ENCODE data around the gene FILIP1. TPM values are rescaled to one million over a fixed set of nuclear protein-coding genes. Genes with fewer than 3 reads are reported as not detected.

Gene FILIP1
- polyA plus RNA-seq, 4 donors = 2.2 to 3.0 (median 2.8) TPM

- DNase-seq (ENCODE audit: low read depth in 4 of 4, low spot score in 3 of 4) = no peak
These were observed 186.1 kb downstream of the FILIP1 start for GRCh38 chr6:75307364-75308004.

DNA sequence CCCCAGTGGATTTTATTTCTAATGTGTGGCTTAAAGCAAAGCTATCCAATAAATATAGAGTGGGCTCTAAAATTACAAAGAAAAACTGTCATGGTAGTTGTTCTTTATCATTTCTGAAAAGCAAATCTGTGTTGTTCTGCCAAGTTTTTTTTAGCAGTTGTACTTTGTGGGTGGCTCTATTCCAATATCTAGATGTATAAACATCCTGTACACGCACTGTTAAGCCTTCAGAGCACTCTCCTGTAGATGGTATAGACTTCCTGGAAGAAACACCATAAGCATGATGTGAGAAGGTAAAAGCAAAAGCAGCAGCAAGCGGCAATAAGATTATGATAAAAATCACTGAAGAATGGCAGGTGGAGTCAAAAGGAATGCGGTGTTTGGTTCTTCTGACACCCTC is 187.5 kb downstream of the FILIP1 start:
- no peak for DNase-seq (ENCODE audit: low read depth in 4 of 4, low spot score in 3 of 4)

GRCh38 chr6:75305573-75305972 is 188.0 kb downstream of the FILIP1 start:
- no peak for DNase-seq (ENCODE audit: low read depth in 4 of 4, low spot score in 3 of 4)

DNA sequence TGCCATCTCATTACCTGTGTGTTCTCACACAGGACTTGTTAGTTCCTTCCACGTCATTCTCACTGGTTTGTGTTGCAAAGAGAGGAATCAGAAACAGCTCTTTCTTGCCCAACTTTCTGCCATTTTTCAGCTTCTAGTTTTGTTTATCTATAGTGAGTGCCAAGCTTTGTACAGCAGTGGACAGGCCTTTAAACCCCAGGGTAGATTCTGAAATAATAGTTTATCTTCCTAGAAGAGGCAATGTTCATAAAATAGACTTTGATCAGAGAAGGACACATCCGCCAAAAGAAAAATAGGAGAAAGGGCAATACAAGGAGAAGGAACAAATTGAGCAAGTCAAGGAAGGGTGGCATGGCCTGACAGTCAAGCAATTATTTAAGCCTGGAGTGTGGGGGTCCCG is 191.3 kb downstream of the FILIP1 start:
- no peak for DNase-seq (ENCODE audit: low read depth in 4 of 4, low spot score in 3 of 4)

DNA sequence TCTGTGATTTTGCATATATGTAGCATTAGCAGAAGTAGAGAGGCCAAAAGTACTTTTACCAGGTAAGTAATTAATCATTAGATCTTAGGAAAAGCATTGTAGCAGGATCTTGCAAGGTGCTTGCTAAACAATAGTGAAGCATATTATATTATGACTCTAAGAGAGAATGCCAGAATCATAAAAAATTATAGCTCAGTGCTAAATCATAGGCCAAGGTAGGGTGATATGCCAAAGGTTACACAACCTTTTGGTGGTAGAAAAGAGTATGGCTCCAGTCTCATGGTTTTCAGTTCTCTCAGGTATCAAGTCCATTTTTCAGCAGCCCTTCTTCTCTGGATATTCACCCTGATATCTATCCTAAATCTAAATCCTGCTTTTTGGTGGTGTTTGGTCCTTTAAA is 192.1 kb downstream of the FILIP1 start:
- DNase-seq (ENCODE audit: low read depth in 4 of 4, low spot score in 3 of 4) = no peak

DNA sequence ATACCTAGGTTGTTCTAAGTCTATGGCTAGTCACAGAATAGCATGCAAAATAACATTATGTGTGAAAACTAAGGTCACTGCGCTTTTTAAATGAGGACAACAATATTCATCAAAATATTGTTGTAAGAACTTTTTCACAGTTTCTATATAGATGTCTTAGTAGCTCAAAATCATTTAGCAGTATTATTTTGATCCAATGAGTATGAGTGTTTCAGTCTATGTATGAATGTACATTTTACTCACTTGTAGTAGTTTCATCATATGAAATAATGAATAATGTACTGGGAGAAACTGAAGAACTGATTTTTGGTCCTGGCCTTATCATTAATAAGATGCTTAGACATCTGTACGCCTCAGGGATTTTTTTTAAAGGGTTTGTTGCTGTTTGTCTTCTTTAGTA is 192.5 kb downstream of the FILIP1 start:
- DNase-seq (ENCODE audit: low read depth in 4 of 4, low spot score in 3 of 4) = no peak

DNA sequence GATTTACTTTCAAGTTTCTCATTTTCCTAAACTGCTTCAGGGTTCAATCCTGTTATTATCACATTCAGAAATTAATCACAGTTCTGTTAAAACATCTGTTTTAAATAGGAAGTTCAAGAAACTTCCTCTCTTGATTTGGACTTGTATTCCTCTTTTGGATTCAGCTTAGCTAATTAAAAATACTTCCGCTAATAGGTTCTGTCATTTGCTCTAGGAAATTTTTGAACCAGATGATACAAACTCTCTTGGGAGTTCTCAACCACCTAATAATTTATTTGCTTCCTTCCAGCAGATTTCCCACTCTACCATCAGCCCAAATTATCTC is 193.1 kb downstream of the FILIP1 start:
- DNase-seq (ENCODE audit: low read depth in 4 of 4, low spot score in 3 of 4) = no peak

GRCh38 chr6:75299801-75300530 is 193.6 kb downstream of the FILIP1 start:
- DNase-seq (ENCODE audit: low read depth in 4 of 4, low spot score in 3 of 4) = no peak

GRCh38 chr6:75296811-75297779 is 196.5 kb downstream of the FILIP1 start:
- peak in 3 of 4 donors; percentile 40 to 49 (median 48) for DNase-seq (ENCODE audit: low read depth in 4 of 4, low spot score in 3 of 4)

- no peak for DNase-seq (ENCODE audit: low read depth in 4 of 4, low spot score in 3 of 4)
These were observed 201.0 kb downstream of the FILIP1 start for GRCh38 chr6:75292555-75292954.

GRCh38 chr6:75291744-75292143 is 201.9 kb downstream of the FILIP1 start:
- DNase-seq (ENCODE audit: low read depth in 4 of 4, low spot score in 3 of 4) = no peak

- DNase-seq (ENCODE audit: low read depth in 4 of 4, low spot score in 3 of 4) = no peak
These were observed 202.3 kb downstream of the FILIP1 start for GRCh38 chr6:75291331-75291730.

GRCh38 chr6:75290136-75290945 is 203.3 kb downstream of the FILIP1 start:
- DNase-seq (ENCODE audit: low read depth in 4 of 4, low spot score in 3 of 4) = no peak

DNA sequence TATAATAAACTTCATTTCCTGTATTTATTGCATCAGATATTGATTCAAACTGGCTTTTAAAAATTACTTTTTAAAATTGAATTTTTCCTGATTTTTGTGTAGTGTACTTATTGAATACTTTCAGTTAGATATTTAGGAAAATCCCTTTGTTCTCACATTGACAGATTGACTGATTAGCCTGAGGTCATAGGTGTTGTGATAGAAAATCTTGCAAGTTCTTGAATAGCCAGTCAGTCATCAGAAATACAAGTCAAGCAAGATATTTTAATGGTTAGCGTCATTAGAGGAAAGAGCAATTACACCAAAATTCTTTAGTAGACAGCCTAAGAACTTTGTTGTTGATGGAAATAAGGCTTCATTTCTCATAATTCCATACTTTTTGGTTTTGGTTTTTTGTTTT is 205.6 kb downstream of the FILIP1 start:
- DNase-seq (ENCODE audit: low read depth in 4 of 4, low spot score in 3 of 4) = no peak

DNA sequence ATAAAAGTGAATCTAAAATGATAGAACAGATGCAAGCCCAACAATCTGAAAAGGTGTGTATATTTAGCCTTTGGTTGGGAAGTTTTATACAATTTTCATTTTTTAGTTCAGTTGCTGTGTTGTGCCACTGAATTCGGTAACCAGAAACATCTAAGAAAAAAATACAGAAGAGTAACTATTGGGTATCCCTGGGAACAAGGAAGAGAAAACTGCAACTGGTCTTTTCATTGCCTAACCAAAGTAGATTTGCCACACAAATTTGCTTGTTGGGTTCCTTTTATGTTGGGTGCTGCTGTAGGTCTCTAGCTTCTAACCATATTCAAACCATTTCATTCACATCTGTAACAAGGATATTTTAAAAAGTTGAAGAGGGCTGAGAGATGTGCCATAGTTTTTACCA is 206.2 kb downstream of the FILIP1 start:
- no peak for DNase-seq (ENCODE audit: low read depth in 4 of 4, low spot score in 3 of 4)

- no peak for DNase-seq (ENCODE audit: low read depth in 4 of 4, low spot score in 3 of 4)
These were observed 206.6 kb downstream of the FILIP1 start for GRCh38 chr6:75286955-75287354.

DNA sequence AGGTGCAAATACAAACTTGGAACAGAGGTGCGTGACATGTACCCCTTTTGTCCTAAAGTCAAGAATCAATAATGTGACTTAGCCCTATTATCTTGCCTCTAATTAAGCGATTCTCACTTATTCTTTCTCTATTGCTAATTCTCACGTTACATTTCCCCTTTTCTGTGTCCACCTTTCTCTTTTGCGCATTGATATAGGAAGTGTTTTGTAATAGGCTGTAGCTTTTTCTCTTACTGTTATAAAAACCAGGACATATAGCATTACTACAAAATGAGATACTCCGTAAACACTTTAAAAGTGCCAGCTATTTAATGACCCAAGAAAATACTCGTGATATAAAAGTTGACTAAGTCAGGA is 208.3 kb downstream of the FILIP1 start:
- no peak for DNase-seq (ENCODE audit: low read depth in 4 of 4, low spot score in 3 of 4)

- DNase-seq (ENCODE audit: low read depth in 4 of 4, low spot score in 3 of 4) = peak; percentile 97 to 98 (median 98)
These were observed 208.8 kb downstream of the FILIP1 start, which contains the start of gene TMEM30A for GRCh38 chr6:75284632-75285282. TMEM30A (minus strand) TSS chr6:75284792; CDS start chr6:75284638, 154 bp downstream.

- DNase-seq (ENCODE audit: low read depth in 4 of 4, low spot score in 3 of 4) = peak in 3 of 4 donors; percentile 45 to 61 (median 51)
These were observed 209.5 kb downstream of the FILIP1 start for GRCh38 chr6:75283907-75284631.
